ENCODE results near the gene CATSPERD.

Gene CATSPERD

GRCh38 chr19:5827891-5828660 is 107.6 kb downstream of the CATSPERD start:
- H3K27me3 ChIP-seq = peaks cover 37% of the 10 kb centered on the region
- H3K27ac ChIP-seq = peak overlapping the region; percentile 83
- peak overlapping the region; percentile 73 to 83 for H3K4me3 ChIP-seq (ENCODE audit: low read depth in 1 of 2, low read length in 1 of 2)
- peaks cover 21 to 23% of the 10 kb centered on the region in 2 experiments for H3K4me1 ChIP-seq (ENCODE audit: control insufficient read depth in 1 of 2, insufficient read depth in 1 of 2, low read depth in 1 of 2, low read length in 1 of 2)
- no peaks in the 10 kb centered on the region for H3K9me3 ChIP-seq
- TF ChIP-seq CTCF (IDR thresholded peaks at IDR 0.05) = no peak
- no peaks in the 10 kb centered on the region for H3K36me3 ChIP-seq

All from neutrophil (primary cell).